Activated T-cell treated with anti-CD3 and anti-CD28 coated beads, Interleukin-2, amount 50 U/mL, for 72 hours (primary cell): ENCODE measurements around the gene MKKS. TPM values are rescaled to one million over a fixed set of nuclear protein-coding genes. Genes with fewer than 3 reads are reported as not detected.

Experiments
- ATAC-seq, 2 donors: fragments of 150-1000 bp; cut with Tn5 transposase; replicated peaks in 1 of 2; 2 replicates each; pipeline ENCODE4 v1.10.0; 2021; ENCODE audit warnings: moderate library complexity in 2 of 2, mild to moderate bottlenecking in 1 of 2
- DNase-seq, 2 donors: peaks; one replicate each; pipeline ENCODE4 v3.0.0; 2021 to 2022; ENCODE audit warnings: mixed read lengths in 1 of 2
- H3K27ac Mint-ChIP-seq: one replicate; pipeline ENCODE4 v1.8.0; 2022; ENCODE audit warnings: mild to moderate bottlenecking, moderate library complexity, mixed read lengths
- H3K27me3 Mint-ChIP-seq: one replicate; pipeline ENCODE4 v1.8.0; 2022; ENCODE audit warnings: low read depth, mixed read lengths
- H3K36me3 Mint-ChIP-seq, 2 donors: one replicate each; pipeline ENCODE4 v1.8.0; 2022; ENCODE audit warnings: mixed read lengths in 2 of 2, mild to moderate bottlenecking in 1 of 2; ENCODE audit not compliant: insufficient read depth in 2 of 2
- H3K4me1 Mint-ChIP-seq: one replicate; pipeline ENCODE4 v1.8.0; 2022; ENCODE audit warnings: low read depth, mixed read lengths
- H3K4me3 Mint-ChIP-seq, 2 donors: one replicate each; pipeline ENCODE4 v1.8.0; 2022; ENCODE audit warnings: mild to moderate bottlenecking in 2 of 2, mixed read lengths in 2 of 2, moderate library complexity in 2 of 2
- H3K9me3 Mint-ChIP-seq, 2 donors: one replicate each; pipeline ENCODE4 v1.8.0; 2022; ENCODE audit warnings: mixed read lengths in 2 of 2
- total RNA-seq, 2 donors: library from RNA; stranded (reverse); gene quantifications; one replicate each; pipeline ENCODE4 v1.2.3, GENCODE V29; 2022

MKKS gene
- total RNA-seq, 2 donors from 2014 or later: 7.7 to 9.0 TPM

DNA sequence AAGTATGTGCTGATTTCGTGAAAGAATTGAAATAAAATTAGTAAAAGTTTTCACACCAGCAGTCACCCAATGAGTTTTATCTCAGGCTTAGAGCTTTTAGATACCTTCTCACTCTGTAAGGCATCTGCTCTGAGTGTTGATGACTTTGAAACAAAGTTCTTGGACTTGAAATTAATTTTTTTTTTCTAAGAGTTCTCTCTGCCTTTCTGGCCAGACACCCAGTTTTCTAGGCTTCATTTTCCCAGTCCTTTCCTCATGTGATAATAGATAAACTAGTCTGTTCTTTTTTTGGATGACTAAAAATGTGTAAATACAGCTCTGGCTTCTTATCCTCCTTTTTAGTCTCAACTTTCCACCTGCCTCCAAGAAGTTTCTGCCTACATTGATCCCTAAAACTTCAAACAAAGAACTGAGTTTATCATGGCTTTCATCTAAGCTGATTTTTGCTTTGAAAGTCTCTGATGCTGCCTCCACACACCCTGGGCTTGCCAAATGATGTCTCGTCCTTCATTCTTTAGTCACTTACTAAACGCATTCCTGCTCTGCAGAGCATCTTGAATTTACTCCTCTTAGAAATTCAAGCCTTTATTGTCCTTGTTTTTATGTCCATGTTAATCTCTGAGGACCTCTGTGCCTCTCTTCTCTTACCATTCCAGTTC is 33.8 kb upstream of the MKKS start:
- Mint-ChIP-seq H3K4me1 (peaks cover 18% of the 10 kb centered on the region), H3K4me3 (no peak overlapping the region), H3K36me3 (peaks cover 3 to 8% of the 10 kb centered on the region in 2 donors), H3K27me3 (no peaks in the 10 kb centered on the region), H3K9me3 (peaks cover 0 to 2% of the 10 kb centered on the region in 2 donors), H3K27ac (no peak overlapping the region)
- DNase-seq: no peak
- no peak for ATAC-seq

- no peak for DNase-seq
- H3K27ac Mint-ChIP-seq: no peak overlapping the region
- H3K27me3 Mint-ChIP-seq: no peaks in the 10 kb centered on the region
- peaks cover 3 to 12% of the 10 kb centered on the region in 2 donors for H3K36me3 Mint-ChIP-seq
- ATAC-seq: no peak
- peaks cover 0 to 2% of the 10 kb centered on the region in 2 donors for H3K9me3 Mint-ChIP-seq
- no peak overlapping the region for H3K4me3 Mint-ChIP-seq
- peaks cover 24% of the 10 kb centered on the region for H3K4me1 Mint-ChIP-seq
These were observed 32.8 kb upstream of the MKKS start for GRCh38 chr20:10466855-10467254.

DNA sequence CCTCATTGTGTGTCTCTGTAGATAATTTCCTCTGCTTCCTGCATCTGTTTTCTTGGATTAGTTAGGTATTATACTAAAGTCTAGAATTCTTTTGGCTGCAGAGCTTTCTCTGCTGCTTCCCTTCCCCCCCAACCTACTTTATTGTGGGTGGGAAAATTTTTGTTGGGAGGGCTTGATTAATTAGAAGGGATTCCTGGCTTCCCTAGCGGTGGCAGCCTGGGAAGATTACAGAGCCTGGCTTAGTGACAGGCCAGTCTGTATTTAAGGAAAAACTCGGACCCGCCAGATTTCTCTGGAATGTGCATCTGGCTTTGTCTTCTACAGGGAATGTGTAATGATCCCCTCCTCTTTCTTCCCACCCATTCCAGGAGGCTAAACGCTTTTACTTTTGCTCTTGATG is 32.3 kb upstream of the MKKS start:
- Mint-ChIP-seq H3K4me3 (no peak overlapping the region), H3K27ac (no peak overlapping the region), H3K4me1 (peaks cover 30% of the 10 kb centered on the region), H3K27me3 (no peaks in the 10 kb centered on the region), H3K9me3 (peaks cover 0 to 2% of the 10 kb centered on the region in 2 donors), H3K36me3 (peaks cover 7 to 13% of the 10 kb centered on the region in 2 donors)
- ATAC-seq (no peak), DNase-seq (no peak)

DNA sequence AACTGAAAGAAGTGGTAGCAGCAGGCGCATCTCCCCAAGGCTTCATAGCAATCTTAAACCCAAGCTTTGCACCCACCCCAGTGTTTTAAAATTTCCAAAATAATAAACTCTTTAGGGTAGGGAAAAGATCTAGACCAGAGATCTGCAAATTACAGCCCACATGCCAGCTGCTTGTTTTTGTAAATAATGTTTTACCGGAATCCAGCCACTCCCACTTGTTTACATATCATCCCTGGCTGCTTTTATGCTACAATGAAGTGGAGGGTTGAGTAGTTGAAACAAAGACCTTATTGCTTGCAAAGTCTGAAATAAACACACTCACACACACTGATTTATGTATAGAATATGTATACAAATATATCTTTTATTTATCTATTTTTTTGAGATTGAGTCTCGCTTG is 31.1 kb upstream of the MKKS start:
- Mint-ChIP-seq H3K9me3 (peaks cover 0 to 3% of the 10 kb centered on the region in 2 donors), H3K27ac (no peak overlapping the region), H3K4me3 (no peak overlapping the region), H3K27me3 (no peaks in the 10 kb centered on the region), H3K4me1 (peaks cover 31% of the 10 kb centered on the region), H3K36me3 (peaks cover 9 to 21% of the 10 kb centered on the region in 2 donors)
- no peak for DNase-seq
- ATAC-seq: no peak

- ATAC-seq: no peak
- Mint-ChIP-seq H3K9me3 (peaks cover 0 to 7% of the 10 kb centered on the region in 2 donors), H3K27ac (no peak overlapping the region), H3K27me3 (no peaks in the 10 kb centered on the region), H3K4me3 (no peak overlapping the region), H3K36me3 (peaks cover 10 to 29% of the 10 kb centered on the region in 2 donors), H3K4me1 (peaks cover 30% of the 10 kb centered on the region)
- no peak for DNase-seq
These were observed 29.6 kb upstream of the MKKS start for GRCh38 chr20:10463622-10464021.

DNA sequence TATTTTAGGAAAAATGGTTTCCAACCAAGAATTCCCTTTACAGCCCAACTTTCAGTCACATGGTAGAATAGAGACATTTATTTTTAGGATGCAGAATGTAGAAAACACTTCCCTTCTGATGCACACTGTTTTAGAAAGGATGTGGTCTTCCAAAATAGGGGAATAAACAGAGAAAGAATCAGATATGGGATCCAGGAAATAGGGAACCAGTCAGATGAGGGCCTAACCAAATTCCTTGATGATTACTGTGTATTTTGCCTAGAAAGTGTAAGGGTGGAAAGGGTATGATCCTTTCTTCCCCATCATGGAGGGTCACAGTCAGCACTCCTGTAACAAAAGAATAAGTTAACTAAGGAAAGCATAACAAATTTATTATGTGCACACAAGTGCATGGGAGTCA is 28.5 kb upstream of the MKKS start:
- DNase-seq (no peak), ATAC-seq (no peak)
- Mint-ChIP-seq H3K9me3 (peaks cover 0 to 7% of the 10 kb centered on the region in 2 donors), H3K4me3 (no peak overlapping the region), H3K27ac (no peak overlapping the region), H3K36me3 (peaks cover 13 to 30% of the 10 kb centered on the region in 2 donors), H3K27me3 (no peaks in the 10 kb centered on the region), H3K4me1 (peaks cover 23% of the 10 kb centered on the region)

GRCh38 chr20:10461495-10461894 is 27.5 kb upstream of the MKKS start:
- Mint-ChIP-seq H3K9me3 (peaks cover 0 to 8% of the 10 kb centered on the region in 2 donors), H3K4me3 (no peak overlapping the region), H3K4me1 (peaks cover 23% of the 10 kb centered on the region), H3K36me3 (peaks cover 16 to 34% of the 10 kb centered on the region in 2 donors), H3K27me3 (no peaks in the 10 kb centered on the region), H3K27ac (no peak overlapping the region)
- DNase-seq (no peak), ATAC-seq (no peak)

DNA sequence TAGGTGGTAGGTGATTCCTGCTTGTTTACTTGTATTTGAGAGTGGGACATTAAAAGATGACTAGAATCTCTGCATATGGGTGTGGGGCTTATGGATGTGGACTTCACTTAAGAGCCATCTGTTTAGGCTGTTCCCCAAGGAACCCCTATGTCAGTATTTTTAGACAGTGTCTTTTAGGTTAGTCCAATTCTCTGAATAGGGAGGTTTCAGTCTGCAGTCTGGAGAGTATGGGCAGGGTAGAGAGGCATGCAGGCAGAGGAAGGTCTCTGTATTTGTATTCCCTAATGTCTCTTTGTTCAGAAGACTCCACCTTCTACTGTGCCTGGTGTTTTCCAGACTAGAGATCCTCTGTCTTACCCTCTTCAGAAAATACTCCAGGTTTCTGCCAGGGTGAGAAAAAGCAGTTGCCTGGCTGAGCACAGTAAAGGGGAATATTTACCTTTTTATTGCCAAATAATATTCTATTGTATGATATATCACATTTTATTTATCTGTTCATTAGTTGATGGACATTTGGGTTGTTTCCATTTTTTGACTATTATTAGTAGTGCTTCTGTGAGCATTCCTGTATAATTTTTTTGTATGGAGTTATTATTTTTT is 20.2 kb upstream of the MKKS start:
- Mint-ChIP-seq H3K4me3 (peak overlapping the region; percentile 42), H3K27me3 (no peaks in the 10 kb centered on the region), H3K9me3 (peaks cover 0 to 5% of the 10 kb centered on the region in 2 donors), H3K4me1 (peaks cover 17% of the 10 kb centered on the region), H3K36me3 (peaks cover 6 to 9% of the 10 kb centered on the region in 2 donors), H3K27ac (peak overlapping the region; percentile 82)
- ATAC-seq (no peak), DNase-seq (no peak)

GRCh38 chr20:10453241-10453640 is 19.2 kb upstream of the MKKS start:
- peak overlapping the region; percentile 42 to 64 for H3K4me3 Mint-ChIP-seq
- H3K27me3 Mint-ChIP-seq: no peaks in the 10 kb centered on the region

DNA sequence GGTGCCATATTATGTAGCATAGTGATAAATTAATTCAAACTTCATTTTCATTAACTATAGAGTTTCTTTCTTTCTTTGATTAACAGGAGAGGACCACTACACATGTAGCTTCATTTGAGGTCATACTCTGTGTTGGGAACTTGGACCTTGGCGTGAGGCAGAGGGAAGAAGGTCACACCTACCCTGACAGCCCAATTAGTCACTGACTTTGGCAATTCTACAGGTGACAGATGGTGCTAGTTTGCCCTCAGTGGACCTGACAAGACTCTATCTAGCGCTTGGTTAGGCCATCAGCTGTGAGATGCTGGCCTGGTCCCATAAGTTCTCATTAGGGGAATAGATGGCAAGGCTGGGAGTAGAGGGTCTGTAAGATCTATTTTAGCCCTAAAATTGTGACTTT is 15.2 kb upstream of the MKKS start:
- Mint-ChIP-seq H3K9me3 (no peaks in the 10 kb centered on the region), H3K27me3 (no peaks in the 10 kb centered on the region), H3K27ac (no peak overlapping the region), H3K36me3 (no peaks in the 10 kb centered on the region), H3K4me1 (peaks cover 41% of the 10 kb centered on the region), H3K4me3 (no peak overlapping the region)
- ATAC-seq (no peak), DNase-seq (no peak)

More at GRCh38 chr20:10453241-10453640, 19.2 kb upstream of the MKKS start:
- DNase-seq: peak; percentile 18 to 31
- peaks cover 18% of the 10 kb centered on the region for H3K4me1 Mint-ChIP-seq
- peaks cover 3 to 5% of the 10 kb centered on the region in 2 donors for H3K36me3 Mint-ChIP-seq
- peaks cover 0 to 2% of the 10 kb centered on the region in 2 donors for H3K9me3 Mint-ChIP-seq
- peak; percentile 74 to 78 for ATAC-seq
- peak overlapping the region; percentile 82 for H3K27ac Mint-ChIP-seq

- DNase-seq: no peak
- Mint-ChIP-seq H3K27me3 (no peaks in the 10 kb centered on the region), H3K27ac (no peak overlapping the region)
These were observed 14.5 kb upstream of the MKKS start for GRCh38 chr20:10448270-10449156.

DNA sequence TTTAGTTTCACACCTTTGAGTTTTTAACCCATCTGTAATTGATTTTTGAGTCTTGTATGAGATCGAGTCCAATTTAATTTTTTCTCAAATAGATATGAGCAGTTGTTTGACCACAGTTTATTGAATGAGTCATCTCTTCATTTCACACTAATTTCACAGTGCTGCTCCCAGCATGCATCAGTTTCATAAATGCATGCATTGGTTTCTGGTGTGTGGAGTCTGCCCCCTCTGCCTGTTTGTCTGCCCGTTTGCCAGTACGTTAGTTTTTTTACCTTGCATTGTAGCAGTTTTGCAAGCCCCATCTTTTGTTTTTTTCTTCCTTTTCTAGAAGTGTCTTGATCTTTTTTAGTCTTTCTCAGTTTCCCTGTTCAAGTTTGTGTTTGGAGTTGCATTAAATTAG is 13.0 kb upstream of the MKKS start:
- peak; percentile 98 to 99 for ATAC-seq
- Mint-ChIP-seq H3K36me3 (no peaks in the 10 kb centered on the region), H3K27ac (peak overlapping the region; percentile 58)

More at GRCh38 chr20:10448270-10449156, 14.5 kb upstream of the MKKS start:
- Mint-ChIP-seq H3K9me3 (no peaks in the 10 kb centered on the region), H3K4me3 (peak overlapping the region; percentile 69 to 77), H3K4me1 (peaks cover 39% of the 10 kb centered on the region), H3K36me3 (no peaks in the 10 kb centered on the region)
- no peak for ATAC-seq

GRCh38 chr20:10445758-10446157 is 11.7 kb upstream of the MKKS start:
- Mint-ChIP-seq H3K36me3 (no peaks in the 10 kb centered on the region), H3K9me3 (no peaks in the 10 kb centered on the region), H3K4me1 (peaks cover 36% of the 10 kb centered on the region), H3K27ac (no peak overlapping the region), H3K4me3 (no peak overlapping the region), H3K27me3 (no peaks in the 10 kb centered on the region)
- ATAC-seq (no peak), DNase-seq (no peak)

More for the DNA sequence above, 13.0 kb upstream of the MKKS start:
- no peaks in the 10 kb centered on the region for H3K27me3 Mint-ChIP-seq
- H3K4me1 Mint-ChIP-seq: peaks cover 30% of the 10 kb centered on the region
- H3K4me3 Mint-ChIP-seq: peak overlapping the region; percentile 69 to 77
- peak; percentile 42 to 68 for DNase-seq
- no peaks in the 10 kb centered on the region for H3K9me3 Mint-ChIP-seq
